ENCODE measurements around the gene PSMC6.
A peak's percentile ranks its signal among the peaks of the same experiment; 100 is the strongest.
"Not testable (repeated sequence)": the region's sequence is repeated elsewhere in the genome, so short reads cannot be mapped to it uniquely, and the experiment has no call there.

Gene PSMC6

GRCh38 chr14:52716155-52716554 lies 9.2 kb downstream of the PSMC6 start:
- no peak for DNase-seq (ENCODE audit: low read depth in 2 of 2)

GRCh38 chr14:52723514-52724359 lies 16.7 kb downstream of the PSMC6 start:
- no peak for DNase-seq (ENCODE audit: low read depth in 2 of 2)

GRCh38 chr14:52724360-52724644 lies 17.3 kb downstream of the PSMC6 start:
- no peak for DNase-seq (ENCODE audit: low read depth in 2 of 2)

- DNase-seq (ENCODE audit: low read depth in 2 of 2) = not testable (repeated sequence)
These were observed 20.5 kb downstream of the PSMC6 start for GRCh38 chr14:52727509-52727908.

GRCh38 chr14:52729035-52729434 lies 22.0 kb downstream of the PSMC6 start:
- not testable (repeated sequence) for DNase-seq (ENCODE audit: low read depth in 2 of 2)

GRCh38 chr14:52729585-52729924 lies 22.6 kb downstream of the PSMC6 start:
- no peak for DNase-seq (ENCODE audit: low read depth in 2 of 2)

GRCh38 chr14:52729925-52730708 lies 23.1 kb downstream of the PSMC6 start, which contains the start of gene STYX:
STYX (plus strand) TSS chr14:52730166; CDS start chr14:52730475, 309 bp downstream.
- DNase-seq (ENCODE audit: low read depth in 2 of 2) = peak; percentile 98 to 99

GRCh38 chr14:52730709-52731111 lies 23.7 kb downstream of the PSMC6 start:
- no peak for DNase-seq (ENCODE audit: low read depth in 2 of 2)

- no peak for DNase-seq (ENCODE audit: low read depth in 2 of 2)
These were observed 26.8 kb downstream of the PSMC6 start for GRCh38 chr14:52733824-52734223.

GRCh38 chr14:52735921-52736489 lies 29.0 kb downstream of the PSMC6 start:
- DNase-seq (ENCODE audit: low read depth in 2 of 2) = no peak

- DNase-seq (ENCODE audit: low read depth in 2 of 2) = no peak
These were observed 31.4 kb downstream of the PSMC6 start for GRCh38 chr14:52738409-52738808.

GRCh38 chr14:52740751-52741150 lies 33.8 kb downstream of the PSMC6 start:
- no peak for DNase-seq (ENCODE audit: low read depth in 2 of 2)

- DNase-seq (ENCODE audit: low read depth in 2 of 2) = no peak
These were observed 34.9 kb downstream of the PSMC6 start for GRCh38 chr14:52741865-52742264.

GRCh38 chr14:52748647-52749292 lies 41.8 kb downstream of the PSMC6 start:
- DNase-seq (ENCODE audit: low read depth in 2 of 2) = no peak

GRCh38 chr14:52755607-52756316 lies 48.8 kb downstream of the PSMC6 start:
- no peak for DNase-seq (ENCODE audit: low read depth in 2 of 2)

GRCh38 chr14:52759145-52759544 lies 52.1 kb downstream of the PSMC6 start:
- no peak for DNase-seq (ENCODE audit: low read depth in 2 of 2)

- DNase-seq (ENCODE audit: low read depth in 2 of 2) = not testable (repeated sequence)
These were observed 55.9 kb downstream of the PSMC6 start for GRCh38 chr14:52762923-52763322.

- DNase-seq (ENCODE audit: low read depth in 2 of 2) = no peak
These were observed 60.2 kb downstream of the PSMC6 start for GRCh38 chr14:52767058-52767833.

- no peak for DNase-seq (ENCODE audit: low read depth in 2 of 2)
These were observed 62.9 kb downstream of the PSMC6 start for GRCh38 chr14:52769887-52770286.

GRCh38 chr14:52776816-52777215 lies 69.8 kb downstream of the PSMC6 start:
- DNase-seq (ENCODE audit: low read depth in 2 of 2) = no peak

Data from stimulated activated CD4-positive, alpha-beta T cell treated with anti-CD3 and anti-CD28 coated beads, Interleukin-1b, Interleukin-23, amount 100 ng/mL, for 4 hours (primary cell).